Activated naive CD8-positive, alpha-beta T cell treated with anti-CD3 and anti-CD28 coated beads, Interleukin-2, amount 50 U/mL, for 16 hours (primary cell): ENCODE measurements around the gene ADGRF3.
"Not testable (repeated sequence)": the region's sequence is repeated elsewhere in the genome, so short reads cannot be mapped to it uniquely, and the experiment has no call there.

ENCODE experiments used
- DNase-seq: peaks from one replicate; pipeline ENCODE4 v3.0.0-alpha.2; 2020; ENCODE audit warnings: low read depth, low spot score

The ADGRF3 gene

GRCh38 chr2:26316845-26317244 lies 29.7 kb downstream of the ADGRF3 start:
- DNase-seq, result no peak

DNA sequence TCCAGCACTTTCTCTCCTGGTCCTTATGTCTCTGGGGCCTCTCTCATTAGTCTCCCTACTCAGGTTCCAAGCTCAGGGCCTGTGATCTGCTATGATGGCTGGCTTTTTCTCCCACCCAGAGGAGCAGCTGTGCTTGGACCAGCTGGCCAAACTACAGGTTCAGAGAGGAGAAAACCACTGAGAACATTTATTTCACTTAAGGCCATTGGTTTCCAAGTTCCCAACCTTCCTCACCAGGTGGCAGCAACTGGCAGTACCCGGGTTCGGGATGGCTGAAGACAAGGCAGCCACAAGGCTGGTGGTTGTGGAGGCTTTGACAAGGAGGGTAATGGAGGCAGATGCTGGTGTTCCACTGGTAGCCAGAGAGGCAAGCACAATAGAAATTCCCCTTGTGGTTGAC lies 30.5 kb downstream of the ADGRF3 start:
- no peak for DNase-seq

DNA sequence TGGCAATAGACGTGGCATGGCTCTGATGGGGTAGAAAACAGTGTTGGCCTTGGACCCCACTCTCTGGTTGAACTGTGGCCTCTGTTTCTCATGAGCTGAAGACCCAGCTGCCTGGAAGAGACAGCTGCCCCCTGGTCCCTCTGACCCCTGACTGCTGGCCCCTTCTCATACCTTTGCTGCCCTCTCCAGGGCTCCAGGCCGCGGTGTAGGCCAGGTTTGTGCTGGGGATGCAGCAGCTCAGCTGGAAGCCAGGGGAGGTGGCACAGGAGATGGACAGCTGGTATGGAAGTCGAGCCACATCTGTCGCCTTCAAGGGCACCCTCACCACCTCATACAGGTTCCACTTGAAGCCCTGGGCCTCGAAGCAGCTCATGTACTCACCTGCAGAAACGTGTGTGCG lies 32.3 kb downstream of the ADGRF3 start:
- DNase-seq, result no peak

DNA sequence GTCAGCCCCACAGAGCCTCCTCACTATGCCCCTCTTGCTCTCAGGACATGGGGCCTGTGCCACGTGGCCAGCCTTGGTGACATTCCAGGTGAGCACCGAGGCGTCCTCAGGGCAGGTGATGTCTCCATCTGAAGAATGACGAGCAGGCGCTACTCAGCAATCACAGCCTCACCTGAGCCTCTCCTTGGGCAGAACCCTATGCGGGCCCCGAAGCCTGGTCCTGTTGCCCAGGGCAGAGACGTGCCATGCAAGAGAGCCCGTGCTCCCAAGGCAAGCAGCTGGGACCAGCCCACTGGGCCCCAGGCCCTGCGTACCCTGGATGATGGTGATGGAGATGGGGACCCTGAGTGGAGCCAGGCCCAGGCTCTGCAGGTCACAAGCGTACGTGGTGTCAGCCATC lies 33.1 kb downstream of the ADGRF3 start:
- DNase-seq, result no peak

GRCh38 chr2:26312471-26312870 lies 34.1 kb downstream of the ADGRF3 start:
- no peak for DNase-seq

DNA sequence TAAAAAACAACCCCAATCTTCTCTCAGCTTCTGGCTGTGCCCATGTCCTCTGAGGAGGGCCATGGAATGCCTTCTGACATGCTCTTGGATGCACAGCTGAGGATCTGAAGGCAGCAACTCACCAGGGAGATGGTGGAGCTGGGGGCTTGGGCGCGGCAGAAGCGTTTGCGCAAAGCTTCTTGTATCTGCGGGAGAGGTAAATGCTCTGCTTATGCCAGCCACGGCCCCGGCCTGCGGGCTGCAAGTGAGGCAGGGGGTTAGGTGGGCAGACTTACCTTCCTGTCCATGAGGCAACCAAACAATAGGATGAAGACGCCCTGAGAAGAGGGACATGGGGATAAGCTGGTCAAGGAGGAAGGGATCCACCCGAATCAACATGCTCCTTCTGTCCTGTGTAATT lies 36.7 kb downstream of the ADGRF3 start:
- no peak for DNase-seq

DNA sequence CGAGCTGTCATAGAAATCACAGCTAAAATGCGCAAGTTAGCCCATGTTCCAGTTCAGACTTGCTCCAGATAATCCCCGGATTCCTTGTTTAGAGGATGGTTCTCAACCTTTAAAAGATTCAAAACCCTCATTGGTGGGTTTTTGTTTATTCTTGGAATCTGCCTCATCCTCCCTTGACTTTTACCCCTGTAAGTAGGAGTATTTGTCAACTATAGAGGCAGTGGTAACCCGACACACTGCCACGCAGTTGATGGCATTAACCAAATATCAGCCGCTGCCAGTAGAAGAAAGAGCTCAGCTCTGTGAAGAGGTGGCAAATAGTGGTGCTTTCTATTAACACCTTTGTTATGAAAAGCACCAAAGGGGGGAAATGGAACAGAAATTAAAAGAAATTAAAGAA lies 41.0 kb downstream of the ADGRF3 start:
- DNase-seq, result no peak

GRCh38 chr2:26305094-26305493 lies 41.5 kb downstream of the ADGRF3 start:
- not testable (repeated sequence) for DNase-seq

DNA sequence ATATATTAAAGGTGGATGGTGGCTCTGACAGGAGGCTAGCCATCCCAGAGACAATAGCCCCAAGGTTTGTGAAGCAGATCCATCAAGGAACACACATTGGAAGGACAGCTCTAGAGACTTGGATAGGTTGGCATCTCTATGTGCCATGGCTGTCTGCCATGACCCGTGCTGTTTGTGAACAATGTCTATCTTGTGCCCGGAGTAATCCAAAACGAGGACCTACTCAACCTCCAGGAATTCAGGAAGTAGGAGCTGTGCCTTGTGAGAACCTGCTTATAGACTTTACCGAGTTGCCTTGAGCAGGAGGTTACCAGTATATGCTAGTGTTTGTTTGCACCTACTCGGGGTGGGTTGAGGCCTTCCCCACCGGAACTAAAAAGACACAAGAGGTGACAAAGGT lies 43.7 kb downstream of the ADGRF3 start:
- DNase-seq, result no peak

DNA sequence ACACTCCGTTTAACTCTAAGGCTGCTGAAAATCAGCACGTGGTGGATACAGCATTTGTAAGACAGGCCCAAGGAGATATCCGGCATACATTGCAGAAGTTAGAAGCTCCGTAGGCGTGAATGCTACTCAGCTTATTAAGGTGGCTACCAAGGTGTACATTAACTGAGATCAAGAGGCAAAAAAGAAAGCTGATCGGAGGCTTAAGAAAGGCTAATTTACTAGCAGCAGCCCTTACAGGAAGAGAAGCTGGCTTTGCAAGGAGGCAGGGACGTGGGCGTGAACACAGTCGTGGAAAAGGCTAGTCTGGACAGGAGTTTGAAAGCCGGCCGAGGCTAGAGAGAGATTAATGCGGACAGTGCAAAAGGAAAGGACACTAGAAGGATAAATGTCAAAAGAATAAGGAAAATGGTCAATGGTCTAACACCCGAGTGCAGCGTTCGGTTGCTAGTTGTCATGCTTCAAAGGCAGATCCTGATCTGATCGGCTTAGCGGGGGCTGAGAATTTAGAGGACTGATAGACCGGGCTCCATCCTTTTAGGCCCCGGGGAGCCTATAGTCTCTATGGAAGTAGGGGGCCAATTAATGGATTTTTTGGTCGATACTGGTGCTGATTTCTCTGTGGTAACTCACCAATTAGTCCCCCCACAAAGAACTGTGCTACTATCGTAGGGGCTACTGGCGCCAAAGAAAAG lies 46.2 kb downstream of the ADGRF3 start:
- DNase-seq, result no peak

GRCh38 chr2:26299471-26300101 lies 47.0 kb downstream of the ADGRF3 start:
- DNase-seq, result no peak

GRCh38 chr2:26298638-26299393 lies 47.8 kb downstream of the ADGRF3 start:
- no peak for DNase-seq

- no peak for DNase-seq
Observed at GRCh38 chr2:26298286-26298637, 48.3 kb downstream of the ADGRF3 start.

GRCh38 chr2:26297061-26297460 lies 49.5 kb downstream of the ADGRF3 start:
- DNase-seq, result no peak

DNA sequence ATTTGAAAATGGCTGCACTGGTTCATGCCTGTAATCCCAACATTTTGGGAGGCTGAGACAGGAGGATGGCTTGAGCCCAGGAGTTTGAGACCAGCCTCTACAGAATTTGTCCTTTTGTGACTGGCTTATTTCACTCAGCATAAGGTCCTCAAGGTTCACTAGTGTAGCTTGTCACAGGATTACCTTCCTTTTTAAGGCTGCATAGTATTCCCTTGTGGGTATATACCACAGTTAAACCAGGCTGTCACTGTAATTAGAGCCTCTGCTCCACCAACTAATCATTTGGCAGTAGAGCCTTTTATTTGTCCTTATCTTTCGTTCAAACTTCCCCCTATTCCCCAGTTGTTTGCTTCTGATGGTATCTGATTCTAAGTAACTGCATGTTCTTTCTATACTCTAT lies 51.1 kb downstream of the ADGRF3 start:
- no peak for DNase-seq

DNA sequence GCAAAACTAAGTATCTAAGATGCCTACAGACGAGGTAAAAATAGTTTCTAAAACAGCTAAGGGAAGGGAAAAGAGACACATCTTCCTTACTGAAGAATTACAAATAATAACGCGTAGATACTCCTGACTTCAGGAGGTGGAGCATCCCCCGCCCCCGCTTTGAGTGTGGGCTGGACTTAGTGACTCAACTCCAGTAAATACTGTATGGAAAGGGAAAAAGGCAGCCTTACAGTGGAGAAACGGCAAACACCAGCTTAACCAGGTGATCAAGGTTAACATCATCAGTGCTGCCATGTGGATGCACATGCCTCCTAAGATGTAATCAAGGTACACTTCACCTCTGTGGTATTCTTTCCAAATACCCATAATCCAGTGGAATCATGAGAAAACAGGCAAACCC lies 53.9 kb downstream of the ADGRF3 start:
- no peak for DNase-seq

GRCh38 chr2:26290001-26290400 lies 56.6 kb downstream of the ADGRF3 start:
- DNase-seq, result no peak

- no peak for DNase-seq
Observed at GRCh38 chr2:26285931-26286330, 60.7 kb downstream of the ADGRF3 start.

DNA sequence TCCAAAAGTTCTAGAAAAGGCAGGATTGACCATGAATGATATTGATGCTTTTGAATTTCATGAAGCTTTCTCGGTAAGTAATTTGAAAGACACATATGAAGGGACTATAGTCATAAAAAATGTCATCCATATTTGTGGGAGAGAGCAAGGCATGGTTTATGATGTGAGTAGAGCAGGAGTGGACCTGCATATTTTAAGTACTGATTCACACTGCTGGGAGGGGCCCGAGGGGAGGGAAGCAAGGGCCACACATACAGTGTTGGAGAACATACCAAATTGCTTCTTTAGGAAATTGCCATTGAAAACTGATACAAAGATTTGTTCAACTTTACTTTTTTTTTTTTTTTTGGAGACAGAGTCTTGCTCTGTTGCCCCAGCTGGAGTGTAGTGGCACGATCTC lies 62.5 kb downstream of the ADGRF3 start:
- DNase-seq, result no peak

DNA sequence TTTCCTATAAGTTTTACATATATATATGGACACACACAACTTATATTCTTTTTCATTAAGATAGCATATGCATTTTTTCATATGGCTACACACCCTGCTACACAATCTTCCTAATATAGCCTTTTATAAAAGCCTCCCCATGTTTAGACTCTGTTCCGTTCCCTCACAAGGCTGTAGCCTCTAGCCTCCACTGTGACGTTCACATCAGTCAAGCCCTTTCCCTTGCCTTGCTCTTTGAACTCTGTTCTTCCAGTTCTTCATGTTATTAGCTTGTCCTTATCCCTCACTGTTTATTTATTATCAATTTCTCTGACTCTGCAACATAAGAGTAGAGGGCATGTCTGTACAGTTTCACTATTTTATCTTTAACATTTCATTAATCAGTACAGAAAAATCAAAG lies 63.0 kb downstream of the ADGRF3 start:
- DNase-seq, result no peak

- DNase-seq, result no peak
Observed at GRCh38 chr2:26281226-26281625, 65.4 kb downstream of the ADGRF3 start.

GRCh38 chr2:26279886-26280285 lies 66.7 kb downstream of the ADGRF3 start:
- DNase-seq, result no peak
